ENCODE data around the gene THSD1. TPM values are rescaled to one million over a fixed set of nuclear protein-coding genes. Genes with fewer than 3 reads are reported as not detected.

THSD1 gene
- polyA plus RNA-seq, 1 donor (not counting 4 experiments of a cell fraction or from before 2014, with no cell fraction given), result 9.2 TPM

- Histone ChIP-seq H3K4me3 (ENCODE audit: control insufficient read depth in 2 of 3, extremely low read depth in 1 of 3, insufficient read depth in 2 of 3, low read depth in 1 of 3, low read length in 3 of 3) (no peak overlapping the region), H3K9ac (ENCODE audit: control insufficient read depth, extremely low read depth, insufficient read depth, low read length) (peak overlapping the region; percentile 37), H3K9me1 (ENCODE audit: control insufficient read depth, extremely low read depth, insufficient read depth, low read length) (no peaks in the 10 kb centered on the region), H3K9me3 (ENCODE audit: control insufficient read depth, low read depth, low read length) (no peaks in the 10 kb centered on the region), H2AFZ (ENCODE audit: control insufficient read depth, low read length) (peak overlapping the region; percentile 47), H3K27me3 (ENCODE audit: control insufficient read depth, extremely low read depth, insufficient read depth, low read length) (no peaks in the 10 kb centered on the region), H3K4me2 (ENCODE audit: control insufficient read depth, extremely low read depth, insufficient read depth, low read depth, low read length) (peak overlapping the region; percentile 51), H3K79me2 (ENCODE audit: control insufficient read depth, insufficient read depth, low read length) (no peaks in the 10 kb centered on the region), H3K4me1 (ENCODE audit: control insufficient read depth, extremely low read depth, insufficient read depth, low read length) (peaks cover 46% of the 10 kb centered on the region), H4K20me1 (ENCODE audit: control insufficient read depth, extremely low read depth, insufficient read depth, low read length) (no peaks in the 10 kb centered on the region), H3K36me3 (ENCODE audit: control insufficient read depth in 2 of 2, extremely low read depth in 1 of 2, insufficient read depth in 2 of 2, low read length in 2 of 2) (no peaks in the 10 kb centered on the region), H3K27ac (ENCODE audit: control insufficient read depth, insufficient read depth, low read length) (peak overlapping the region; percentile 89)
- DNase-seq (ENCODE audit: low read depth, low spot score) (peak; percentile 52), FAIRE-seq (peak; percentile 99)
- TF ChIP-seq EZH2 (IDR thresholded peaks at IDR 0.05; ENCODE audit: low read length), result no peak
- no peak for TF ChIP-seq CTCF (optimal IDR thresholded peaks at IDR 0.05 in 1 of 3, IDR thresholded peaks at IDR 0.05 in 1 of 3, conservative IDR thresholded peaks at IDR 0.05 in 1 of 3; ENCODE audit: extremely low read depth in 1 of 3, insufficient read depth in 2 of 3, low read length in 3 of 3)
- dilution Hi-C loops (cut with MboI; ENCODE audit: extremely low pct_ligation_motif_present, low sequenced_read_pairs), result no loop called here
Observed at GRCh38 chr13:52348983-52349780, 56.8 kb downstream of the THSD1 start.

- Histone ChIP-seq H2AFZ (ENCODE audit: control insufficient read depth, low read length) (peak overlapping the region; percentile 14), H3K79me2 (ENCODE audit: control insufficient read depth, insufficient read depth, low read length) (no peaks in the 10 kb centered on the region), H3K9ac (ENCODE audit: control insufficient read depth, extremely low read depth, insufficient read depth, low read length) (no peak overlapping the region), H3K9me3 (ENCODE audit: control insufficient read depth, low read depth, low read length) (no peaks in the 10 kb centered on the region), H3K4me3 (ENCODE audit: control insufficient read depth in 2 of 3, extremely low read depth in 1 of 3, insufficient read depth in 2 of 3, low read depth in 1 of 3, low read length in 3 of 3) (no peak overlapping the region), H3K9me1 (ENCODE audit: control insufficient read depth, extremely low read depth, insufficient read depth, low read length) (no peaks in the 10 kb centered on the region), H3K4me1 (ENCODE audit: control insufficient read depth, extremely low read depth, insufficient read depth, low read length) (peaks cover 41% of the 10 kb centered on the region), H3K27ac (ENCODE audit: control insufficient read depth, insufficient read depth, low read length) (peak overlapping the region; percentile 89), H3K4me2 (ENCODE audit: control insufficient read depth, extremely low read depth, insufficient read depth, low read depth, low read length) (no peak overlapping the region), H3K36me3 (ENCODE audit: control insufficient read depth in 2 of 2, extremely low read depth in 1 of 2, insufficient read depth in 2 of 2, low read length in 2 of 2) (no peaks in the 10 kb centered on the region), H3K27me3 (ENCODE audit: control insufficient read depth, extremely low read depth, insufficient read depth, low read length) (no peaks in the 10 kb centered on the region), H4K20me1 (ENCODE audit: control insufficient read depth, extremely low read depth, insufficient read depth, low read length) (no peaks in the 10 kb centered on the region)
- FAIRE-seq (no peak), DNase-seq (ENCODE audit: low read depth, low spot score) (no peak)
- dilution Hi-C loops (cut with MboI; ENCODE audit: extremely low pct_ligation_motif_present, low sequenced_read_pairs), result no loop called here
- TF ChIP-seq CTCF (optimal IDR thresholded peaks at IDR 0.05 in 1 of 3, IDR thresholded peaks at IDR 0.05 in 1 of 3, conservative IDR thresholded peaks at IDR 0.05 in 1 of 3; ENCODE audit: extremely low read depth in 1 of 3, insufficient read depth in 2 of 3, low read length in 3 of 3), result no peak
- no peak for TF ChIP-seq EZH2 (IDR thresholded peaks at IDR 0.05; ENCODE audit: low read length)
Observed at GRCh38 chr13:52348071-52348470, 57.9 kb downstream of the THSD1 start.
